Brain microvascular endothelial cell (primary cell): Measurements from ENCODE around the gene AQP6.

Source experiments
- DNase-seq: peaks from one replicate; pipeline ENCODE4 v3.0.0-alpha.2; 2020
- H3K27ac ChIP-seq: fragments of 250-450 bp; sonication (Bioruptor Pico); 2 replicates; pipeline ENCODE4 v1.5.1; 2020; ENCODE audit warnings: mild to moderate bottlenecking, moderate library complexity
- H3K27me3 ChIP-seq: fragments of 250-450 bp; sonication (Bioruptor Pico); replicated peaks from 2 replicates; pipeline ENCODE4 v1.5.1; 2020; ENCODE audit warnings: mild to moderate bottlenecking
- H3K36me3 ChIP-seq: fragments of 250-450 bp; sonication (Bioruptor Pico); replicated peaks from 2 replicates; pipeline ENCODE4 v1.5.1; 2020; ENCODE audit warnings: mild to moderate bottlenecking
- H3K4me3 ChIP-seq: 2 replicates; pipeline ENCODE4 v1.5.1; 2011; ENCODE audit warnings: low read depth, mild to moderate bottlenecking, control low read depth, low read length, moderate library complexity
- in situ Hi-C: cut with HindIII; loops from 2 replicates; pipeline ENCODE4 v1.10.0; 2017; ENCODE audit warnings: low sequenced_read_pairs, low pct_ligation_motif_present
- TF ChIP-seq, protein P1 (sequence below): IDR thresholded peaks from 2 replicates; pipeline ENCODE4 v1.5.1; 2011; ENCODE audit warnings: low read depth, mild to moderate bottlenecking, moderate library complexity, low read length, control low read depth, inconsistent platforms; ENCODE audit errors: missing control alignments

AQP6 gene

DNA sequence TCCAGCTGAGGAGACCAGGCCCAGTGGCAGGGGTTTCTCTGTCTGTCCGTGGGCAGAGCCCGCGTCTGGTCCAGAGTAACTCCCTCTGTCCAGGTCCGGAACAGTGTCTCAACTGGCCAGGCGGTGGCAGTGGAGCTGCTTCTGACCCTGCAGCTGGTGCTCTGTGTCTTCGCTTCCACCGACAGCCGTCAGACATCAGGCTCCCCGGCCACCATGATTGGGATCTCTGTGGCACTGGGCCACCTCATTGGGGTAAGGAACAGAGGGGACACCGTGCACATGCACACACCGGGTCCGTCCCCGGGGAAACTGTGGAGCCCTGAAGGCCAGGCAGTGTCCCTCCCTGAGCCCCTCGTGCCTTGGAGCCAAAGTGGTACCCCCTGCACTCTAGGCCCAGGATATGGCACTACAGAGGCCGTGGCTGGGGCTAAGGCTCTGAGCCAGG, 1.5 kb downstream of the AQP6 start:
- in situ Hi-C loops = loop anchor here (25.0 kb wide), 1 partner anchor 213 kb away; no protein-coding TSS in a partner anchor
- TF ChIP-seq, protein P1, sequence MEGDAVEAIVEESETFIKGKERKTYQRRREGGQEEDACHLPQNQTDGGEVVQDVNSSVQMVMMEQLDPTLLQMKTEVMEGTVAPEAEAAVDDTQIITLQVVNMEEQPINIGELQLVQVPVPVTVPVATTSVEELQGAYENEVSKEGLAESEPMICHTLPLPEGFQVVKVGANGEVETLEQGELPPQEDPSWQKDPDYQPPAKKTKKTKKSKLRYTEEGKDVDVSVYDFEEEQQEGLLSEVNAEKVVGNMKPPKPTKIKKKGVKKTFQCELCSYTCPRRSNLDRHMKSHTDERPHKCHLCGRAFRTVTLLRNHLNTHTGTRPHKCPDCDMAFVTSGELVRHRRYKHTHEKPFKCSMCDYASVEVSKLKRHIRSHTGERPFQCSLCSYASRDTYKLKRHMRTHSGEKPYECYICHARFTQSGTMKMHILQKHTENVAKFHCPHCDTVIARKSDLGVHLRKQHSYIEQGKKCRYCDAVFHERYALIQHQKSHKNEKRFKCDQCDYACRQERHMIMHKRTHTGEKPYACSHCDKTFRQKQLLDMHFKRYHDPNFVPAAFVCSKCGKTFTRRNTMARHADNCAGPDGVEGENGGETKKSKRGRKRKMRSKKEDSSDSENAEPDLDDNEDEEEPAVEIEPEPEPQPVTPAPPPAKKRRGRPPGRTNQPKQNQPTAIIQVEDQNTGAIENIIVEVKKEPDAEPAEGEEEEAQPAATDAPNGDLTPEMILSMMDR = peak; percentile 82
- Histone ChIP-seq H3K27me3 (peaks cover 10% of the 10 kb centered on the region), H3K36me3 (no peaks in the 10 kb centered on the region), H3K4me3 (no peak overlapping the region), H3K27ac (no peak overlapping the region)
- peak; percentile 54 for DNase-seq

DNA sequence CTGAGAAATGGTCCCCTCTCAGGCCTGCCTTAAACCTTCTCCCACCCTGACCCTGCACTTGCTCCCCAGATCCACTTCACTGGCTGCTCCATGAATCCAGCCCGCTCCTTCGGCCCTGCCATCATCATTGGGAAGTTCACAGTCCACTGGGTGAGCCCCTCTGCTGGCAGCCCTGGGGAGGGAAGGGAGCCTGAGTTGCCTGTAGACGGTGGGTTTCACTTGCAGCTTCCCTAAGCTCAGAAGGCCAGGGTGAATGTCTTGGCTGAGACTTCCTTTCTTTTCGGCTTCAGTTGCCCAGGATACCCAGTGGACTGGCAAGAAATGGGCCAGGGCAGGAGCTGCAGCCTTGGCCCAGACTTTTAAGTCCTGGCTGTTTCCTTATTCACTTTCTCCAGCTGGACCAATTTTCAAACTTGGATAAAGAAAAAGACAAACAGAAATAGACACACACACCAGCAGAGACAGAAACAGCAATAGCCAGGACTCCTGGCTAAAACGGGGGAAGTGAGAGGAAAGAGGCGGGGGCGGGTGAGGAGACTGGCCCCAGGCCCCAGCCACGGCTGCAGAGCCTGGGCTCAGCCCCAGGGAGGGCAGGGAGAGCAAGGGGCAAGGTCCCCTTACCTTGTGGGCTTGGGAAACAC, 2.0 kb downstream of the AQP6 start:
- no peak for DNase-seq
- Histone ChIP-seq H3K27me3 (peaks cover 7% of the 10 kb centered on the region), H3K36me3 (no peaks in the 10 kb centered on the region), H3K4me3 (no peak overlapping the region), H3K27ac (no peak overlapping the region)
- in situ Hi-C loops = loop anchor here (25.0 kb wide), 1 partner anchor 213 kb away; no protein-coding TSS in a partner anchor
- TF ChIP-seq, protein P1 = no peak

GRCh38 chr12:49975318-49975761, 2.6 kb downstream of the AQP6 start:
- Histone ChIP-seq H3K36me3 (no peaks in the 10 kb centered on the region), H3K27ac (no peak overlapping the region), H3K27me3 (peaks cover 5% of the 10 kb centered on the region), H3K4me3 (no peak overlapping the region)
- in situ Hi-C loops = no loop called here
- no peak for DNase-seq
- TF ChIP-seq, protein P1 = no peak

GRCh38 chr12:49976557-49976956, 3.8 kb downstream of the AQP6 start:
- DNase-seq = no peak
- Histone ChIP-seq H3K27me3 (no peaks in the 10 kb centered on the region), H3K4me3 (no peak overlapping the region), H3K27ac (no peak overlapping the region), H3K36me3 (no peaks in the 10 kb centered on the region)
- TF ChIP-seq, protein P1 = no peak
- in situ Hi-C loops = no loop called here

- TF ChIP-seq, protein P1 = no peak
- DNase-seq = no peak
- no peaks in the 10 kb centered on the region for H3K36me3 ChIP-seq
- H3K4me3 ChIP-seq = no peak overlapping the region
- no peak overlapping the region for H3K27ac ChIP-seq
- in situ Hi-C loops = no loop called here
- no peaks in the 10 kb centered on the region for H3K27me3 ChIP-seq
These were observed 5.4 kb downstream of the AQP6 start for GRCh38 chr12:49978125-49978524.

DNA sequence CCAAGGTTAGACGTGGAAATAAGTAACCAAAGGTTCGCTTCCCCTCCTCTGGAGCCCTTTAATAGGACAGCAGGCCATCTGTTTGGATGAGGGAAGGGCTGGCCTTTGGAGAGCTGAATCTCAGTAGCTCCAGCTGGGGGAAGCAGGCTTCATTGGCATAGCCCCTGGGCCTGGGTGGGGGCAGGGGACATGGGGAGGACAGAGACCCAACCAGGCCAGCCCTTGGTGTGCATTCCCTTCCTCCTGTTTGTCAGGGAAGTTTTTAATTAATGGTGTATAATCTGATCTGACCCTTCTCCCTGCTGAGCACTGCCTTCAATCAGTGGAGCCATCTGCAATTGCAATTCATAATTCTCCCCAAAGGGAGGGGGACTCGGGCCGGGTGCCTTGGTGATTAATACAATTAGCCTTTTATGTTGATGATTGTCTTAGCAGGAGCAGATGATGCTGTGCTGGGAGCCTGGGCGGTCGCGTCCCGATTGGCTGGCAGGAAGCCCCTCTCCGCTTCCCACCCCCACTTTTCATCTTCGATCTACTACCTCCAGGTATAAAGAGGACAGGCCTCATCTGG, 6.4 kb downstream of the AQP6 start:
- in situ Hi-C loops = no loop called here
- no peak overlapping the region for H3K27ac ChIP-seq
- TF ChIP-seq, protein P1 = no peak
- no peaks in the 10 kb centered on the region for H3K27me3 ChIP-seq
- DNase-seq = no peak
- no peaks in the 10 kb centered on the region for H3K36me3 ChIP-seq
- H3K4me3 ChIP-seq = no peak overlapping the region
